Activated naive CD4-positive, alpha-beta T cell (primary cell): ENCODE measurements around the gene CCDC18.
"Not testable (repeated sequence)": the region's sequence is repeated elsewhere in the genome, so short reads cannot be mapped to it uniquely, and the experiment has no call there.

Experiments used
- DNase-seq, 4 experiments: peaks; one replicate each; lab custom pipeline; 2025; lab: John Stamatoyannopoulos, UW

Gene CCDC18

GRCh38 chr1:93237021-93237420 lies 56.5 kb downstream of the CCDC18 start:
- DNase-seq, result no peak

- no peak for DNase-seq
Observed at GRCh38 chr1:93238425-93238824, 57.9 kb downstream of the CCDC18 start.

GRCh38 chr1:93239863-93240262 lies 59.3 kb downstream of the CCDC18 start:
- DNase-seq, result no peak

DNA sequence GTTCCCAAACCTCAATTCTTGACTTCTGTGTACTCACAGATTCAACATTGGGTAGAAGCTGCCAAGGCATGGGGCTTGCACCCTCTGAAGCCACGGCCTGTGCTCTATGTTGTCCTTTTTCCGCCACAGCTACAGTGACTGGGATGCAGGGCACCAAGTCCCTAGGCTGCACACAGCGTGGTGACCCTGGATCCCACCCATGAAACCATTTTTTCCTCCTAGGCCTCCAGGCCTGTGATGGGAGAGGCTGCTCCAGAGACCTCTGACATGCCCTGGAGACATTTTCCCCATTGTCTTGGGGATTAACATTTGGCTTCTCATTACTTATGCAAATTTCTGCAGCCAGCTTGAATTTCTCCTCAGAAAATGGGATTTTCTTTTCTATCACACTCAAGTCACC lies 62.7 kb downstream of the CCDC18 start:
- not testable (repeated sequence) for DNase-seq

DNA sequence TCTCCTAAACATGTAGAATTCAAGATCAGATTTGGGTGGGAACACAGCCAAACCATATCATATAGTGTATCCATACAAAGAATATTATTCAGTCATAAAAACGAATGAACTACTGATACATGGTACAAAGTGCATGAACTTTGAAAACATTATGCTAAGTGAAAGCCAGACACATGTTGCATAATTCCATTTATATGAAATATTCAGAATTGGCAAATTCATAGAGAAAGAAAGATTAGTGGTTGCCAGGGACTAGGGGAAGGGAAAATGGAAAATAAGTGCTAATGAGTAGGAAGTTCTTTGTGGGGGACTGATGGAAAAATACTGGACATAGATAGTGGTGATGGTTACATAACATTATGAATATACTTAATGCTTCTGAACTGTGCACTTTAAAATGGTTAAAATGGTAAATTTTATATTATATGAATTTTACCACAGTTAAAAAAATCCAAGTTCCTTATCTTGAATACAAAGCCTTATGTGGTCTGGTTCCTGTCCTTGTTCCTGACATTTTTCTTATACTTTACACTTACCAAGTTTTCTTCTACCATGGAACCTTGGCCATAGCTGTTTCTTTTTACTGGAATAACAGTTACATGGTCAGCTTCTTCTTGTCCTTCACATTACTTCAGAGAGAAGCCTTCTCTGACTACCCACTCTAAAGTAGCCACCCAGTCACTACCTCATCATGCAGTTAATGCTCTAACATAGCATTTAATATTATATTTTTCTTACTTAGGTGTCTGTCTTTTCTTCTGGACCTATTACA lies 64.0 kb downstream of the CCDC18 start:
- DNase-seq, result no peak

DNA sequence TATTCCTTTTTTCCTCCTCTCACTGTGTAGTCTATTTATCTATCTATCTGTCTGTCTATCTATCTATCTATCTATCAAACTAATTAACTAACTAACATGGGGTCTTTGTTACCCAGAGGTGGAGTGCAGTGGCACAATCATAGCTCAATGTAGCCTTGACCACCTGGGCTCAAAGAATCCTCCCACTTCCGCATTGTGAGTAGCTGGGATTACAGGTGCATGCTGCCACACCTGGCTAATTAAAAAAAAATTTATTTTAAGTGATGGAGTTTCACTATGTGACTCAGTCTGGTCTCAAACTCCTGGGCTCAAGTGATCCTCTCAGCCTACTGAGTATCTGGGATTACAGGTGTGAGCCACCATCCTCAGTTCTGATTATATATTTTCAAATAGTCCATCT lies 71.4 kb downstream of the CCDC18 start:
- DNase-seq, result no peak

- no peak for DNase-seq
Observed at GRCh38 chr1:93252598-93252997, 72.1 kb downstream of the CCDC18 start.

DNA sequence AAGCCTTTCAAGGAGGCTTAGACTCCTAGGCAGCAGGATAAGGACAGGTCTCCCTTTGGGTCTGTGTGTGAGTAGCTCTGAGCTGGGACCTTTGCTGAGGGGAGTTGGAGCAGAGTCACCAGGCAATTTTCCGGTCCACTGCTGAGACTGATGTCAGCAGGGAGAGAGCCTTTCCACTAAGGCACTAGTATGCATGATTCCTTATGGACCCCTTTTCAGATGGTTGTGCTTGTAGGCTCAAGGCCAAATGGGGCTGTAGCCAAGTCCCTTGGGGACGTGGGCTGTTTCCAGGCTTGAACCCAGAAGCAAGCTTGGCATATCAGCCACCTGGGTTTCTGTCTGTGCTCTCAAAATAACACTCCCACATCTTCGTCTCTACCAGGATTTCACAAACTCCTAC lies 73.0 kb downstream of the CCDC18 start:
- DNase-seq, result no peak

GRCh38 chr1:93255222-93256079 lies 74.9 kb downstream of the CCDC18 start:
- no peak for DNase-seq

- no peak for DNase-seq
Observed at GRCh38 chr1:93256433-93256832, 75.9 kb downstream of the CCDC18 start.

DNA sequence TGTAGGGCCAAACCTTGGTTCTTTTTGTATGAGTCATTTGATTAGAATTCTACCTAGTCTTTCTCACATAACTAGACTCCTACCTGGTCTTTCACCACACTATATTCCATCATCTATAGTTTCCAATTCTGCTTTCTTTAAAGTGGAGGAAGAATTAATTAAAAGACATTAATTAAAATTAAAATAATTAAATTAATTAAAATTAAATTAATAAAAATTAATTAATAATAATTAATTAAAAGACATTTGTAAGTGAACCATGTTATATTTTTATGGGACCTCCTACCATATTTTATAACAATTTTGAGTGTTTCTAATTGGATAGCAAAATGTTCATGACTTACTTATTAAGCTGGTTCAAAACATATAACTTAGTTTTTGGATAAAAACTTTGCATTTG lies 77.4 kb downstream of the CCDC18 start:
- no peak for DNase-seq

DNA sequence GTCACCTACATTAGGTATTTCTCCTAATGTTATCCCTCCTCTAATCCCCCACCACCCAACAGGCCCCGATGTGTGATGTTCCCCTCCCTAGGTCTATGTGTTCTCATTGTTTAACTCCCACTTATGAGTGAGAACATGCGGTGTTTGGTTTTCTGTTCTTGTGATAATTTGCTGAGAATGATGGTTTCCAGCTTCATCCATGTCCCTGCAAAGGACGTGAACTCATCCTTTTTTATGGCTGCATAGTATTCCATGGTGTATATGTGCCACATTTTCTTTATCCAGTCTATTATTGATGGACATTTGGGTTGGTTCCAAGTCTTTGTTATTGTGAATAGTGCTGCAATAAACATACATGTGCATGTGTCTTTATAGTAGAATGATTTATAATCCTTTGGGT lies 80.2 kb downstream of the CCDC18 start:
- DNase-seq, result not testable (repeated sequence)

DNA sequence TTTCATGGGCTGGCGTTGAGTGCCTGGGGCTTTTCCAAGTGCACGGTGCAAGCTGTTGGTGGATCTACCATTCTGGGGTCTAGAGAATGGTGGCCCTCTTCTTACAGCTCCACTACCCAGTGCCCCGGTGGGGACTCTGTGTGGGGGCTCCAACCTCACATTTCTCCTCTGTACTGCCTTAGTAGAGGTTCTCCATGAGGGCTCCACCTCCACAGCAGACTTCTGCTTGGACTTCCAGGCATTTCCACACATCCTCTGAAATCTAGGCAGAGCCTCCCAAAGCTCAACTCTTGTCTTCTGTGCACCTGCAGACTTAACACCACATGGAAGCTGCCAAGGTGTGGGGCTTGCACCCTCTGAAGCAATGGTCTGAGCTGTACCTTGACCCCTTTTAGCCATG lies 82.1 kb downstream of the CCDC18 start:
- DNase-seq, result no peak

DNA sequence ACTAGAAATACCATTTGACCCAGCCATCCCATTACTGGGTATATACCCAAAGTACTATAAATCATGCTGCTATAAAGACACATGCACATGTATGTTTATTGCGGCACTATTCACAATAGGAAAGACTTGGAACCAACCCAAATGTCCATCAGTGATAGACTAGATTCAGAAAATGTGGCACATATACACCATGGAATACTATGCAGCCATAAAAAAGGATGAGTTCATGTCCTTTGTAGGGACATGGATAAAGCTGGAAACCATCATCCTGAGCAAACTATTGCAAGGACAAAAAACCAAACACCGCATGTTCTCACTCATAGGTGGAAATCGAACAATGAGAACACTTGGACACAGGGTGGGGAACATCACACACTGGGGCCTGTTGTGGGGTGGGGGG lies 88.4 kb downstream of the CCDC18 start:
- not testable (repeated sequence) for DNase-seq

- not testable (repeated sequence) for DNase-seq
Observed at GRCh38 chr1:93275262-93275633, 94.7 kb downstream of the CCDC18 start.

- DNase-seq, result no peak
Observed at GRCh38 chr1:93275634-93276295, 95.2 kb downstream of the CCDC18 start.

DNA sequence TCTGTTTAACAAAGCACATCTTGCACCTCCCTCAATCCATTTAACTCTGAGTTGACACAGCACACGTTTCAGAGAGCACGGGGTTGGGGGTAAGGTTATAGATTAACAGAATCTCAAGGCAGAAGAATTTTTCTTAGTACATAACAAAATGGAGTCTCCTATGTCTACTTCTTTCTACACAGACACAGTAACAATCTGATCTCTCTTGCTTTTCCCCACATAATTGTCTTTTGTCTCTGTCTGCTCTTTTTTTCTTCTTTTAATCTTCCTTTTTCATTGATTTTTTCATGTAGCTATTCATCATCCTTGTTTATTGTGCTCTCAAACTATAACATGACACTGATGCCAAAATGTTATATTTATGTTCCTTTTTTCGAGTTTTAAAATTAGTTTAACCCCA lies 97.0 kb downstream of the CCDC18 start:
- DNase-seq, result not testable (repeated sequence)

GRCh38 chr1:93283496-93283895 lies 103.0 kb downstream of the CCDC18 start:
- DNase-seq, result no peak

- no peak for DNase-seq
Observed at GRCh38 chr1:93288558-93288957, 108.0 kb downstream of the CCDC18 start.

GRCh38 chr1:93296555-93297154 lies 116.1 kb downstream of the CCDC18 start:
- no peak for DNase-seq

- no peak for DNase-seq
Observed at GRCh38 chr1:93301131-93301530, 120.6 kb downstream of the CCDC18 start.

- no peak for DNase-seq
Observed at GRCh38 chr1:93302078-93302477, 121.6 kb downstream of the CCDC18 start.
